Loucy (cell line): ENCODE results near the gene SELENBP1.
"Not testable (repeated sequence)": the region's sequence is repeated elsewhere in the genome, so short reads cannot be mapped to it uniquely, and the experiment has no call there.

Experiments
- H2AFZ ChIP-seq: fragments of 200-600 bp; sonication (generic); 2 replicates; pipeline ENCODE4 v1.6.0; 2016; ENCODE audit warnings: antibody characterized with exemption, mild to moderate bottlenecking, low read length, moderate library complexity
- H3F3A ChIP-seq: fragments of 200-600 bp; 2 replicates; pipeline ENCODE4 v1.6.0; 2016; ENCODE audit warnings: antibody characterized with exemption, low read depth, mild to moderate bottlenecking
- H3K27me3 ChIP-seq: fragments of 200-600 bp; sonication (generic); 2 replicates; pipeline ENCODE4 v1.6.1; 2014; ENCODE audit warnings: low read length, mild to moderate bottlenecking; ENCODE audit not compliant: insufficient read depth, poor library complexity, severe bottlenecking
- H3K36me3 ChIP-seq: fragments of 200-600 bp; sonication (generic); 2 replicates; pipeline ENCODE4 v1.6.1; 2016; ENCODE audit warnings: low read length; ENCODE audit not compliant: insufficient read depth
- H3K4me1 ChIP-seq: fragments of 200-600 bp; sonication (generic); 2 replicates; pipeline ENCODE4 v1.5.1; 2014; ENCODE audit warnings: low read length, mild to moderate bottlenecking; ENCODE audit not compliant: insufficient read depth, poor library complexity, severe bottlenecking
- H3K4me2 ChIP-seq: fragments of 200-600 bp; sonication (generic); 2 replicates; pipeline ENCODE4 v1.6.0; 2014; ENCODE audit warnings: antibody characterized with exemption, low read length, low read depth, mild to moderate bottlenecking; ENCODE audit not compliant: poor library complexity, severe bottlenecking
- H3K4me3 ChIP-seq: fragments of 200-600 bp; sonication (generic); 2 replicates; pipeline ENCODE4 v1.5.1; 2014; ENCODE audit warnings: low read length, mild to moderate bottlenecking, mixed read lengths; ENCODE audit not compliant: poor library complexity, severe bottlenecking
- H3K79me2 ChIP-seq: fragments of 200-600 bp; sonication (generic); 2 replicates; pipeline ENCODE4 v1.6.1; 2014; ENCODE audit warnings: low read length; ENCODE audit not compliant: insufficient read depth
- H3K9ac ChIP-seq: fragments of 200-600 bp; sonication (generic); 2 replicates; pipeline ENCODE4 v1.6.0; 2014; ENCODE audit warnings: mild to moderate bottlenecking, low read depth, low read length, moderate library complexity; ENCODE audit not compliant: poor library complexity, severe bottlenecking
- H3K9me2 ChIP-seq: fragments of 200-600 bp; sonication (generic); replicated peaks from 2 replicates; pipeline ENCODE4 v1.6.1; 2016; ENCODE audit warnings: low read depth, low read length, mixed read lengths
- H3K9me3 ChIP-seq: fragments of 200-600 bp; sonication (generic); 2 replicates; pipeline ENCODE4 v1.6.1; 2014; ENCODE audit warnings: mild to moderate bottlenecking, antibody characterized with exemption, low read length, low read depth; ENCODE audit not compliant: insufficient read depth
- H4K20me1 ChIP-seq: fragments of 200-600 bp; sonication (generic); 2 replicates; pipeline ENCODE4 v1.6.0; 2014; ENCODE audit warnings: antibody characterized with exemption, low read length, mild to moderate bottlenecking; ENCODE audit not compliant: insufficient read depth, poor library complexity, severe bottlenecking
- CTCF ChIP-seq: fragments of 200-600 bp; sonication (generic); conservative IDR thresholded peaks from 2 replicates; pipeline ENCODE4 v1.5.1; 2014; ENCODE audit warnings: mild to moderate bottlenecking, antibody characterized with exemption, low read length
- EZH2phosphoT487 ChIP-seq: fragments of 200-600 bp; IDR thresholded peaks from 2 replicates; pipeline ENCODE4 v1.6.1; 2018; ENCODE audit warnings: antibody characterized with exemption, mild to moderate bottlenecking, moderate library complexity, borderline replicate concordance

The SELENBP1 gene

GRCh38 chr1:151401125-151401788 is 28.8 kb upstream of the SELENBP1 start:
- Histone ChIP-seq H3K9me3 (no peaks in the 10 kb centered on the region), H2AFZ (no peak overlapping the region), H3K9ac (no peak overlapping the region), H3K9me2 (no peaks in the 10 kb centered on the region), H3K27me3 (no peaks in the 10 kb centered on the region), H3F3A (peaks cover 15% of the 10 kb centered on the region; the same call in 1 of the 2 replicates), H3K79me2 (peaks cover 22% of the 10 kb centered on the region), H4K20me1 (peaks cover 21% of the 10 kb centered on the region), H3K4me3 (peak overlapping the region; percentile 96), H3K4me1 (peaks cover 10% of the 10 kb centered on the region), H3K36me3 (peaks cover 49% of the 10 kb centered on the region; the same call in 1 of the 2 replicates), H3K4me2 (peak overlapping the region; percentile 83)
- TF ChIP-seq CTCF (no peak), EZH2phosphoT487 (no peak)

- Histone ChIP-seq H3K79me2 (peaks cover 22% of the 10 kb centered on the region), H3F3A (peaks cover 15% of the 10 kb centered on the region; the same call in 1 of the 2 replicates), H3K4me3 (peak within 1 kb of the TSS; percentile 96), H2AFZ (peak within 1 kb of the TSS; percentile 87), H3K9ac (peak within 1 kb of the TSS; percentile 91), H3K9me2 (no peaks in the 10 kb centered on the region), H3K36me3 (peaks cover 32% of the 10 kb centered on the region; the same call in 1 of the 2 replicates), H3K9me3 (no peaks in the 10 kb centered on the region), H3K4me2 (peak within 1 kb of the TSS; percentile 83), H3K4me1 (peaks cover 10% of the 10 kb centered on the region), H3K27me3 (no peaks in the 10 kb centered on the region), H4K20me1 (peaks cover 21% of the 10 kb centered on the region)
- TF ChIP-seq CTCF (peak; percentile 56), EZH2phosphoT487 (no peak)
Observed at GRCh38 chr1:151399324-151400171, 27.0 kb upstream of the SELENBP1 start, which contains the start of gene PSMB4. PSMB4 (plus strand) TSS chr1:151399573; CDS start chr1:151399588, 15 bp downstream.

DNA sequence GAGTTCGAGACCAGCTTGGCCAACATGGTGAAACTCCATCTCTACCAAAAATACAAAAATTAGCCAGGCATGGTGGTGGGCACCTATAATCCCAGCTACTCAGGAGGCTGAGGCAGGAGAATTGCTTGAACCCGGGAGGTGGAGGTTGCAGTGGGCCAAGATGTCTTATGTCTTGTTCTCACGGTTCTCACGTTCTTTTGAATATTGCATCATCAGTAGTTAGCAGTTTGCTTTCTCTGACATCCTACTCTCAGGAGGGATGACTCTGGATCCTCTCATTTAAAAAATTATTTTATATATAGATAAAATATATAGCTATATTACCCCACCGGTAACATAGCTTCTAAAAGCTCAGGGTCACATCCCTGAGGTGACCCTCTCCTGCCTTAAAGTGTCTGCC is 23.8 kb upstream of the SELENBP1 start:
- H3K4me2 ChIP-seq, H3K9me3 ChIP-seq, H3K36me3 ChIP-seq, H3K4me1 ChIP-seq, H3K9ac ChIP-seq, H3K9me2 ChIP-seq, H3K4me3 ChIP-seq, H2AFZ ChIP-seq, H3F3A ChIP-seq, H3K27me3 ChIP-seq: not testable (repeated sequence)
- peaks cover 19% of the 10 kb centered on the region for H3K79me2 ChIP-seq
- H4K20me1 ChIP-seq: peaks cover 19% of the 10 kb centered on the region
